GM19397 (cell line): Measurements from ENCODE around the gene ESAM.

Experiments used
- ATAC-seq: cut with Tn5 transposase; IDR thresholded peaks from one replicate; pipeline ENCODE4 v1.9.1; 2021; ENCODE audit warnings: mild to moderate bottlenecking, moderate library complexity; ENCODE audit not compliant: unreplicated experiment

ESAM gene

GRCh38 chr11:124737638-124738305 lies 24.3 kb downstream of the ESAM start:
- no peak for ATAC-seq

GRCh38 chr11:124736736-124737135 lies 25.4 kb downstream of the ESAM start:
- no peak for ATAC-seq

- ATAC-seq, result no peak
These were observed 29.9 kb downstream of the ESAM start for GRCh38 chr11:124732230-124732629.

GRCh38 chr11:124729571-124729970 lies 32.5 kb downstream of the ESAM start:
- ATAC-seq, result no peak

GRCh38 chr11:124728134-124728533 lies 34.0 kb downstream of the ESAM start:
- ATAC-seq, result no peak

- no peak for ATAC-seq
These were observed 34.6 kb downstream of the ESAM start for GRCh38 chr11:124727474-124727873.

- ATAC-seq, result no peak
These were observed 36.4 kb downstream of the ESAM start for GRCh38 chr11:124725719-124726105.

GRCh38 chr11:124724979-124725718 lies 36.9 kb downstream of the ESAM start:
- peak; percentile 90 for ATAC-seq

- ATAC-seq, result no peak
These were observed 39.9 kb downstream of the ESAM start for GRCh38 chr11:124722176-124722575.

- ATAC-seq, result no peak
These were observed 42.6 kb downstream of the ESAM start for GRCh38 chr11:124719534-124719933.

- no peak for ATAC-seq
These were observed 43.3 kb downstream of the ESAM start for GRCh38 chr11:124718801-124719200.

- no peak for ATAC-seq
These were observed 44.1 kb downstream of the ESAM start for GRCh38 chr11:124717786-124718651.

- no peak for ATAC-seq
These were observed 44.7 kb downstream of the ESAM start for GRCh38 chr11:124717421-124717785.

GRCh38 chr11:124716591-124716990 lies 45.5 kb downstream of the ESAM start:
- no peak for ATAC-seq

GRCh38 chr11:124712392-124712791 lies 49.7 kb downstream of the ESAM start:
- no peak for ATAC-seq

- no peak for ATAC-seq
These were observed 54.3 kb downstream of the ESAM start for GRCh38 chr11:124707829-124708228.
